Measurements from ENCODE around the gene NES. TPM values are rescaled to one million over a fixed set of nuclear protein-coding genes. Genes with fewer than 3 reads are reported as not detected.
"Not testable (repeated sequence)": the region's sequence is repeated elsewhere in the genome, so short reads cannot be mapped to it uniquely, and the experiment has no call there.

The NES gene
- total RNA-seq, 1 experiment from 2014 or later, result 8.4 TPM

GRCh38 chr1:156632355-156632754, 44.9 kb downstream of the NES start:
- Histone ChIP-seq H3K27me3 (ENCODE audit: insufficient read depth, low read length) (no peaks in the 10 kb centered on the region), H3K9me2 (ENCODE audit: insufficient read depth) (no peaks in the 10 kb centered on the region), H3K36me3 (ENCODE audit: control insufficient read depth in 1 of 2, insufficient read depth in 2 of 2, low read length in 2 of 2) (no peaks in the 10 kb centered on the region), H4K20me1 (ENCODE audit: insufficient read depth) (no peaks in the 10 kb centered on the region), H3K9ac (ENCODE audit: low read length) (no peak overlapping the region), H3K4me2 (ENCODE audit: low read length) (no peak overlapping the region), H3K79me2 (ENCODE audit: insufficient read depth, low read length) (no peaks in the 10 kb centered on the region), H3K9me3 (ENCODE audit: control insufficient read depth in 1 of 2, insufficient read depth in 1 of 2, low read depth in 1 of 2, low read length in 2 of 2) (no peaks in the 10 kb centered on the region), H2AFZ (ENCODE audit: low read depth, low read length, poor library complexity, severe bottlenecking) (no peak overlapping the region), H3K4me3 (replicated peaks in 1 of 2; ENCODE audit: low read depth in 1 of 2, low read length in 2 of 2) (no peak overlapping the region), H3K4me1 (ENCODE audit: control insufficient read depth in 1 of 2, insufficient read depth in 2 of 2, low read length in 2 of 2) (no peaks in the 10 kb centered on the region), H3K27ac (ENCODE audit: low read depth, low read length) (no peak overlapping the region)
- POLR2A ChIA-PET, result no interaction called here
- TF ChIP-seq SIN3A (IDR thresholded peaks at IDR 0.05; ENCODE audit: low read depth) (no peak), ZNF274 (IDR thresholded peaks at IDR 0.05; ENCODE audit: low read depth, low read length) (no peak), POLR2A (IDR thresholded peaks at IDR 0.05; ENCODE audit: borderline replicate concordance, extremely low read depth, insufficient read depth, insufficient read length) (no peak)
- intact Hi-C loops (cut with micrococcal nuclease), result no loop called here
- DNase-seq (ENCODE audit: low read depth, low spot score) (no peak), ATAC-seq (no peak)
- no TSS peak for BruUV-seq (replicated peaks)
- CTCF ChIA-PET, result interaction anchor here (1.2 kb wide), 1 partner anchor 260 kb away, joined by 3 read pairs; no protein-coding TSS in a partner anchor
- RAD21 ChIA-PET (ENCODE audit: low non-redundant PET in 1 of 2, low total read pairs in 2 of 2, uncharacterized antibody in 2 of 2, unreplicated experiment in 2 of 2), result no interaction called here

- H3K27me3 ChIP-seq (ENCODE audit: insufficient read depth, low read length), result not testable (repeated sequence)
Observed at GRCh38 chr1:156631152-156631551, 46.1 kb downstream of the NES start.

More at GRCh38 chr1:156631152-156631551, 46.1 kb downstream of the NES start:
- TF ChIP-seq, protein P1, sequence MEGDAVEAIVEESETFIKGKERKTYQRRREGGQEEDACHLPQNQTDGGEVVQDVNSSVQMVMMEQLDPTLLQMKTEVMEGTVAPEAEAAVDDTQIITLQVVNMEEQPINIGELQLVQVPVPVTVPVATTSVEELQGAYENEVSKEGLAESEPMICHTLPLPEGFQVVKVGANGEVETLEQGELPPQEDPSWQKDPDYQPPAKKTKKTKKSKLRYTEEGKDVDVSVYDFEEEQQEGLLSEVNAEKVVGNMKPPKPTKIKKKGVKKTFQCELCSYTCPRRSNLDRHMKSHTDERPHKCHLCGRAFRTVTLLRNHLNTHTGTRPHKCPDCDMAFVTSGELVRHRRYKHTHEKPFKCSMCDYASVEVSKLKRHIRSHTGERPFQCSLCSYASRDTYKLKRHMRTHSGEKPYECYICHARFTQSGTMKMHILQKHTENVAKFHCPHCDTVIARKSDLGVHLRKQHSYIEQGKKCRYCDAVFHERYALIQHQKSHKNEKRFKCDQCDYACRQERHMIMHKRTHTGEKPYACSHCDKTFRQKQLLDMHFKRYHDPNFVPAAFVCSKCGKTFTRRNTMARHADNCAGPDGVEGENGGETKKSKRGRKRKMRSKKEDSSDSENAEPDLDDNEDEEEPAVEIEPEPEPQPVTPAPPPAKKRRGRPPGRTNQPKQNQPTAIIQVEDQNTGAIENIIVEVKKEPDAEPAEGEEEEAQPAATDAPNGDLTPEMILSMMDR (IDR thresholded peaks at IDR 0.05 in 2 of 3, conservative IDR thresholded peaks at IDR 0.05 in 1 of 3; ENCODE audit: borderline replicate concordance in 1 of 3, insufficient read depth in 1 of 3, low read depth in 2 of 3, low read length in 2 of 3), result 0 out of 6 replicates have a peak, but pooled peaks of 1 of the 3 experiments have one; percentile 7
- intact Hi-C loops (cut with micrococcal nuclease); H3K9me2 ChIP-seq (ENCODE audit: insufficient read depth); H3K9ac ChIP-seq (ENCODE audit: low read length); BruUV-seq (replicated peaks); H2AFZ ChIP-seq (ENCODE audit: low read depth, low read length, poor library complexity, severe bottlenecking); H3K36me3 ChIP-seq (ENCODE audit: control insufficient read depth in 1 of 2, insufficient read depth in 2 of 2, low read length in 2 of 2); H3K9me3 ChIP-seq (ENCODE audit: control insufficient read depth in 1 of 2, insufficient read depth in 1 of 2, low read depth in 1 of 2, low read length in 2 of 2); H3K4me1 ChIP-seq (ENCODE audit: control insufficient read depth in 1 of 2, insufficient read depth in 2 of 2, low read length in 2 of 2); ATAC-seq; H3K4me2 ChIP-seq (ENCODE audit: low read length); POLR2A ChIA-PET; DNase-seq (ENCODE audit: low read depth, low spot score); H3K4me3 ChIP-seq (replicated peaks in 1 of 2; ENCODE audit: low read depth in 1 of 2, low read length in 2 of 2); H4K20me1 ChIP-seq (ENCODE audit: insufficient read depth); H3K79me2 ChIP-seq (ENCODE audit: insufficient read depth, low read length); H3K27ac ChIP-seq (ENCODE audit: low read depth, low read length): not testable (repeated sequence)
- ChIA-PET CTCF (interaction anchor here (0.6 to 5.5 kb wide), 7 partner anchors 8 to 191 kb away, joined by 3 to 33 read pairs (median 3); partner anchors contain the start of gene BCAN), RAD21 (ENCODE audit: low non-redundant PET in 1 of 2, low total read pairs in 2 of 2, uncharacterized antibody in 2 of 2, unreplicated experiment in 2 of 2) (interaction anchor here in 1 of 2 experiments (0.7 kb wide), 1 partner anchor 11 kb away, joined by 3 read pairs; no protein-coding TSS in a partner anchor)
